ES-I3 (cell line): ENCODE results near the gene DRAM1.

Experiments
- H3K36me3 ChIP-seq: 2 replicates; pipeline ENCODE4 v1.6.1; 2013; ENCODE audit warnings: mild to moderate bottlenecking, low read length, control low read depth, moderate library complexity; ENCODE audit not compliant: insufficient read depth
- H3K4me1 ChIP-seq: 2 replicates; pipeline ENCODE4 v1.6.1; 2013; ENCODE audit warnings: mild to moderate bottlenecking, control low read depth, low read length; ENCODE audit not compliant: insufficient read depth
- H3K9ac ChIP-seq: 2 replicates; pipeline ENCODE4 v1.6.1; 2013; ENCODE audit warnings: low read depth, mild to moderate bottlenecking, low read length, moderate library complexity
- H3K9me3 ChIP-seq: 2 replicates; pipeline ENCODE4 v1.6.1; 2013; ENCODE audit warnings: mild to moderate bottlenecking, low read length, moderate library complexity; ENCODE audit not compliant: control insufficient read depth, insufficient read depth

The DRAM1 gene

DNA sequence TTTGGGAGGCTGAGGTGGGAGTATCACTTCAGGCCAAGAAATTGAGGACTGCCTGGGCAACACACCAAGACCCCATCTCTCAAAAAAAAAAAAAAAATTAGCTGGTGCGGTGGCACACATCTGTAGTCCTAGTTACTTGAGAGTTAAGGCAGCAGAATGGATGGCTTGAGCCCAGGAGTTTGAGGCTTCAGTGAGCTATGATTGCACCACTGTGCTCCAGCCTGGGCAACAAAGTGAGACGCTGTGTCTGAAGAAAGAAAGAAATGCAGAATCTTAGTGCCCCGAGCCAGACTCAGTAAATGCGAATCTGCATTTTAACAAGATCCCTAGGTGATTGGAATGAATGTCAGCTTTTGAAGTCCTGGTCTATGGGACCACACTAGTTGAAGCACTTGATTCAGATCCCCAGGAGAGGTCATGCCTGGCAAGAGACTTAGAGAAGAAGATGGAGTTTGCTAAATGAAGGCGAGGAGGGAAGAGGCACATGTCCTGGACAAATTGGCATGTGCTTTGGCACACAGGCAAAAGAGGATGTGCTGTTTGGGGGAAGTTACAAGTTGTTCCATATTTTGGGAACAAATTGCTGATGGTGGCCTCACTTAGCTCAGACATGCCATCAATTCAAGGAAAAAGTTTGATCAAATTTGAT, 56.6 kb downstream of the DRAM1 start:
- H3K36me3 ChIP-seq, result no peaks in the 10 kb centered on the region
- no peaks in the 10 kb centered on the region for H3K4me1 ChIP-seq
- H3K9me3 ChIP-seq, result no peaks in the 10 kb centered on the region
- no peak overlapping the region for H3K9ac ChIP-seq

GRCh38 chr12:101935890-101936746, 58.7 kb downstream of the DRAM1 start:
- H3K4me1 ChIP-seq, result peaks cover 4% of the 10 kb centered on the region
- no peaks in the 10 kb centered on the region for H3K9me3 ChIP-seq
- H3K9ac ChIP-seq, result no peak overlapping the region
- H3K36me3 ChIP-seq, result no peaks in the 10 kb centered on the region

DNA sequence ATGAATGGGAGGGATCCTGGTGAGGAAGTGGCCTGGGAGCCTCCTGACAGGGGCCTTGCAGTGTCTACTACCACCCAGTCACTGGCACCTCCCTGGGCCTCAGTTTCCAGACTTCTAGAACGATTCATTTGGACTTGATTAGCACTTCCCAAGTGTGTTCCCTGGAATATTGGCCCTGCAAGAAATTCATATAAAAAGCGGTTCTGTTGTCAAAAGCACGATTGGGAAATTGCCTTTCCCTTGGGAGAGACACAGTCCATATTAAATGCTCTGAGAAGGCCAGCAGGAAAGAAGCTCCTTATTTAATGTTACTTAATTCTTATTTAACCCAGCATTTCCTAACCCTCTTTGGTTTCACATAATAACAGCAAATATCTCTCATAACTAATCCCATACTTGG, 61.9 kb downstream of the DRAM1 start:
- H3K9me3 ChIP-seq, result no peaks in the 10 kb centered on the region
- no peaks in the 10 kb centered on the region for H3K36me3 ChIP-seq
- peaks cover 4% of the 10 kb centered on the region for H3K4me1 ChIP-seq
- H3K9ac ChIP-seq, result no peak overlapping the region

DNA sequence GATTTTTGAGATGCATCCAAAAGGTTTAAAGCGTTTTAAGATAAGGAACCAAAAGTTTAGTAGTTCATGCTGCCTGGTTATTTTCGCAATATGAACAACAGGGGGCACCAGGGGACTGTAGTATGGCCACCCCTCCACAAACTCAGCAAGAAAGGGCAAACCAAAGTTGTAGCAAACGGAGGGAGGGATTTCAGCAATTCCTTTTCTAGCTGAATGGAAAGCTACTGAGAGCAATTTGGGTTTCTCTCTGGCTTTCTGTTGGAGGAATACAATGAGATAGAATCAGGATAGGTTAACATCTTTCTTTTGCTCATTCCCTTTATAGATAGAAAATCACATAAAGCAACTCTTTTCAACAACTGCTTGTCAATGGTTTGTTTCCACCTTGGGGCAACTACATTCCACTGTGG, 62.5 kb downstream of the DRAM1 start:
- H3K4me1 ChIP-seq, result peaks cover 4% of the 10 kb centered on the region
- H3K9ac ChIP-seq, result no peak overlapping the region
- H3K36me3 ChIP-seq, result no peaks in the 10 kb centered on the region
- H3K9me3 ChIP-seq, result no peaks in the 10 kb centered on the region

GRCh38 chr12:101940400-101940950, 63.1 kb downstream of the DRAM1 start:
- Histone ChIP-seq H3K9ac (no peak overlapping the region), H3K9me3 (no peaks in the 10 kb centered on the region), H3K36me3 (no peaks in the 10 kb centered on the region), H3K4me1 (peaks cover 4% of the 10 kb centered on the region)

GRCh38 chr12:101941306-101942249, 64.2 kb downstream of the DRAM1 start:
- H3K9ac ChIP-seq, result no peak overlapping the region
- no peaks in the 10 kb centered on the region for H3K9me3 ChIP-seq
- peaks cover 4% of the 10 kb centered on the region for H3K4me1 ChIP-seq
- H3K36me3 ChIP-seq, result no peaks in the 10 kb centered on the region

GRCh38 chr12:101942250-101942605, 64.8 kb downstream of the DRAM1 start:
- Histone ChIP-seq H3K9me3 (no peaks in the 10 kb centered on the region), H3K4me1 (peaks cover 4% of the 10 kb centered on the region), H3K36me3 (no peaks in the 10 kb centered on the region), H3K9ac (no peak overlapping the region)

- H3K36me3 ChIP-seq, result no peaks in the 10 kb centered on the region
- H3K9ac ChIP-seq, result no peak overlapping the region
- H3K4me1 ChIP-seq, result no peaks in the 10 kb centered on the region
- peaks cover 2% of the 10 kb centered on the region; the same call in 1 of the 2 replicates for H3K9me3 ChIP-seq
Measured at GRCh38 chr12:101945369-101946232, 68.2 kb downstream of the DRAM1 start.

DNA sequence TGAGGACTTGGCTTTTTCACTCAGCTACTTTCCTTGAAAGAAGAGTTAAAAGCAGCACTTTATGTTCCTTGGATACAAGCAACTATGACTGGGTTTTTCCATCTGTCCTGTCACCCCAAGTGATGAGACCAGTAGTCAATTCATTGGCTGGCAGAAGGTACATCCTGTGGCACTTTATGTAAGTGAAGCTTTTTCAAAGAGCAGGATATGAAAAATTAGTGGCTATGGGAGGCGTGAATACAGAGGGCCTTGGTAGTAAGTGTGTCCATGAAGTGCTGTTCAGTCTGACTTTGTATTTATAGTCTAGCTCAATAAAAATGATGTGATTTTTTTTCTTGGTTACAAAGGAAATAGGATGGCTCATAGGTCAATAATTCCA, 68.8 kb downstream of the DRAM1 start:
- Histone ChIP-seq H3K36me3 (no peaks in the 10 kb centered on the region), H3K4me1 (no peaks in the 10 kb centered on the region), H3K9me3 (peaks cover 2% of the 10 kb centered on the region; the same call in 1 of the 2 replicates), H3K9ac (no peak overlapping the region)

DNA sequence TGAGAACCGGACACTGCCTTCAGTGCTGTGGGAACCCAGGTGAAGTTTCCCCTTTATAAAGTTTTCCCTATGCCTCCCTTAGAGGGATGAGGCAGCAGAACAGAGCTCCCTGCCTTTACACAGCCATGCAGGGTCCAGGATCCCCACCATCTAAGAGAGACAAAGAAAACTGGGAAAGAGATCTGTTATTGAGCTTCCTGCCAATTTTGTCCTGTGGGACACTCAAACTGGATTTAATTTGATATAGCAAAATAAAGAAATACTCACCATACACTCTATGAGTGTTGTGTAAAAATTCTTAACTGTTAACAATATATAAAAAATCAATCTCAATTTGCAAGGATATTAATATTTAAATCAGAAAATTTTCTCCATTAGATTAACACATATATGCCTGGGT, 69.9 kb downstream of the DRAM1 start:
- Histone ChIP-seq H3K4me1 (no peaks in the 10 kb centered on the region), H3K9ac (no peak overlapping the region), H3K9me3 (peaks cover 2% of the 10 kb centered on the region; the same call in 1 of the 2 replicates), H3K36me3 (no peaks in the 10 kb centered on the region)

GRCh38 chr12:101948365-101948764, 71.0 kb downstream of the DRAM1 start:
- H3K9me3 ChIP-seq, result peaks cover 2% of the 10 kb centered on the region; the same call in 1 of the 2 replicates
- no peaks in the 10 kb centered on the region for H3K36me3 ChIP-seq
- no peaks in the 10 kb centered on the region for H3K4me1 ChIP-seq
- H3K9ac ChIP-seq, result no peak overlapping the region

GRCh38 chr12:101951002-101951670, 73.8 kb downstream of the DRAM1 start:
- no peaks in the 10 kb centered on the region for H3K4me1 ChIP-seq
- no peaks in the 10 kb centered on the region for H3K36me3 ChIP-seq
- H3K9me3 ChIP-seq, result peaks cover 2% of the 10 kb centered on the region; the same call in 1 of the 2 replicates
- no peak overlapping the region for H3K9ac ChIP-seq

DNA sequence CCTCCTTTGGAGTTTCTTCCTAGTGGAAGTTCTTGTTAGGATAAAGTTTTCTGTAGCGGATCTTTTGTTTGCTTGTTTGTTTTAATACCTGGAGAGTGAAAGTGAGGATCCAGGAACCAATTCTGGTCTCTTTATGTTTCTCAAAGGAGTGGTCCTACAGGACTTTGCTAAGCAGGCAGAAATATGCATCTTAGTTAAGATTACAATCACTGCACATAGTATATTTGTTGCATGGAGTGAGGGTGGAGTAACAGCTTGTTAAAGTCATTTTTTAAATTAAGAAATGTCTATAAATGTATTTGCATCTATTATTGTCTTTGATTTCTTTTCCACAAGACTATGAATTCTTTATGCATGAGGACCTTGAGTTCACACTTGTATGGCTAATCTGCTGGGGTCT, 76.7 kb downstream of the DRAM1 start:
- H3K9ac ChIP-seq, result no peak overlapping the region
- H3K36me3 ChIP-seq, result no peaks in the 10 kb centered on the region

More for the DNA sequence above, 76.7 kb downstream of the DRAM1 start:
- Histone ChIP-seq H3K9me3 (no peaks in the 10 kb centered on the region), H3K4me1 (no peaks in the 10 kb centered on the region)
